HCT116 (cell line): Measurements from ENCODE around the gene PABPC4L.

Source experiments
- CTCF ChIP-seq, 3 experiments: fragments of 200-600 bp in 1 of 3; sonication (generic) in 1 of 3; IDR thresholded peaks in 2 of 3; conservative IDR thresholded peaks in 1 of 3; 2 replicates each; pipeline ENCODE4 v1.5.1; 2012 to 2017; ENCODE audit warnings: low read depth in 2 of 3, low read length in 2 of 3, antibody characterized with exemption in 1 of 3, borderline replicate concordance in 1 of 3, control low read depth in 1 of 3, mild to moderate bottlenecking in 1 of 3, mixed read lengths in 1 of 3, mixed run types in 1 of 3, moderate library complexity in 1 of 3; ENCODE audit not compliant: insufficient read depth in 1 of 3
- EGR1 ChIP-seq: IDR thresholded peaks from 2 replicates; pipeline ENCODE4 v1.6.1; 2012; ENCODE audit warnings: low read depth
- ELF1 ChIP-seq: IDR thresholded peaks from 2 replicates; pipeline ENCODE4 v1.6.1; 2012; ENCODE audit warnings: low read depth, borderline replicate concordance
- EZH2 ChIP-seq: fragments of 200-600 bp; sonication (generic); IDR thresholded peaks from 2 replicates; pipeline ENCODE4 v1.6.1; 2017; ENCODE audit warnings: antibody characterized with exemption, mixed run types
- FOSL1 ChIP-seq: IDR thresholded peaks from 2 replicates; pipeline ENCODE4 v1.6.1; 2012; ENCODE audit warnings: low read depth
- JUND ChIP-seq: IDR thresholded peaks from 2 replicates; pipeline ENCODE4 v1.6.1; 2012
- MAX ChIP-seq: IDR thresholded peaks from 2 replicates; pipeline ENCODE4 v1.6.1; 2012
- POLR2A ChIP-seq: IDR thresholded peaks from 2 replicates; pipeline ENCODE4 v1.7.0; 2011; ENCODE audit warnings: borderline replicate concordance; ENCODE audit not compliant: insufficient read depth, insufficient read length; ENCODE audit errors: extremely low read depth
- POLR2AphosphoS5 ChIP-seq: IDR thresholded peaks from 2 replicates; pipeline ENCODE4 v1.6.1; 2011; ENCODE audit warnings: mild to moderate bottlenecking, low read depth, low read length, moderate library complexity
- YY1 ChIP-seq: IDR thresholded peaks from 2 replicates; pipeline ENCODE4 v1.6.1; 2011; ENCODE audit warnings: low read length, low read depth, moderate library complexity, mild to moderate bottlenecking; ENCODE audit not compliant: insufficient replicate concordance; ENCODE audit errors: extremely low read depth
- ZFX ChIP-seq: fragments of 450-650 bp; IDR thresholded peaks from 2 replicates; pipeline ENCODE4 v1.6.1; 2017
- ZNF274 ChIP-seq: fragments of 200-500 bp; sonication (Bioruptor generic); IDR thresholded peaks from 2 replicates; pipeline ENCODE4 v1.6.1; 2014; ENCODE audit warnings: mild to moderate bottlenecking, low read depth, low read length, inconsistent platforms

GRCh38 chr4:134178706-134179105 lies 22.9 kb downstream of the PABPC4L start:
- TF ChIP-seq EGR1 (no peak), CTCF (IDR thresholded peaks at IDR 0.05 in 2 of 3, conservative IDR thresholded peaks at IDR 0.05 in 1 of 3; ENCODE audit: borderline replicate concordance in 1 of 3, insufficient read depth in 1 of 3, low read depth in 2 of 3, low read length in 2 of 3) (no peak), ZNF274 (no peak), POLR2A (no peak), YY1 (no peak), MAX (no peak), ZFX (no peak), ELF1 (no peak), POLR2AphosphoS5 (no peak), EZH2 (no peak), JUND (no peak), FOSL1 (no peak)
